ENCODE measurements around the gene GABRA6. TPM values are rescaled to one million over a fixed set of nuclear protein-coding genes. Genes with fewer than 3 reads are reported as not detected.

The GABRA6 gene
- polyA plus RNA-seq, 1 donor = not detected

Other genes starting within 250 kb of the GABRA6 start
- 0.18 TPM for gene GABRB2, start 139.0 kb upstream of the GABRA6 start, polyA plus RNA-seq (ENCODE audit: insufficient read length)
- gene GABRA1, start 162.4 kb downstream of the GABRA6 start, polyA plus RNA-seq (ENCODE audit: insufficient read length) = not detected

All from hindlimb muscle (tissue), 1 donor.